Measurements from ENCODE around the gene GPR37L1. TPM values are rescaled to one million over a fixed set of nuclear protein-coding genes. Genes with fewer than 3 reads are reported as not detected.

GPR37L1 gene
- total RNA-seq, 2 experiments from 2014 or later: not detected

DNA sequence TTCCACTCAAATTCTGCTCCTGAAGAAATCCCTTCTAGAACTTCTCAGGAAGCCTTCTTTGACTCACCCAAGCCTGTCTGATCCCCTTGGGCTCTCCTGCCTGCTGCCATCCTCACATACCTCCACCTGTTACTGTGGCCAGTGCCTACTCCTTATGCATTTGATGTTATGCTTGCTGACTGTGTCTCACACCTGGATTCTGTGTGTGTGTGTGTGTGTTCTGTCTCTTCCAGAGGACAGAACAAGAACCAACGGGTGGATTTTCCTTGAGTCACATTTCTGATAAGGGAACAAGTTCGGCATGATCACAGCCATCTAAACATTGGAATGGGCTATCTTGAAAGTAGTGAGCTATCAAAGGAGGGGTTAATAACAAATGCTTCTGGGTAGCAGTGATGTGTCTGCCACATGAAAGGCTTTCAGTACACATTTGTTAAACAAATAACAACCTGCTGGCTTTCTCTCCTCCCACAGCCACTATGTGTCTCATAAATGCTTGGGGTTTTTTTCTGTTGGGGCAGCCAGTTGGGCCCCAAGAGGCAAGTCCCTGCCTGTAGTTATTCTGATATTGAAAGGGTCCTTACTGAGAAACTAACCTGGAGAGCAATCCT is 8.9 kb upstream of the GPR37L1 start:
- no peak for ATAC-seq
- Mint-ChIP-seq H3K4me3 (no peak overlapping the region), H3K9me3 (no peaks in the 10 kb centered on the region), H3K4me1 (ENCODE audit: low read depth) (peaks cover 2% of the 10 kb centered on the region), H3K36me3 (ENCODE audit: low read depth) (no peaks in the 10 kb centered on the region), H3K27ac (no peak overlapping the region), H3K27me3 (no peaks in the 10 kb centered on the region)
- no peak for DNase-seq
- CTCF ChIA-PET: interaction anchor here (2.5 to 2.8 kb wide), 2 partner anchors 21 to 114 kb away, joined by 10 to 12 read pairs; no protein-coding TSS in a partner anchor
- POLR2A ChIA-PET: no interaction called here
- TF ChIP-seq CTCF (IDR thresholded peaks at IDR 0.05): no peak
- intact Hi-C loops (cut with micrococcal nuclease): no loop called here

- no peak overlapping the region for H3K27ac Mint-ChIP-seq
- no peaks in the 10 kb centered on the region for H3K9me3 Mint-ChIP-seq
- no peak for DNase-seq
- no peaks in the 10 kb centered on the region for H3K36me3 Mint-ChIP-seq (ENCODE audit: low read depth)
- H3K27me3 Mint-ChIP-seq: no peaks in the 10 kb centered on the region
- no peak overlapping the region for H3K4me3 Mint-ChIP-seq
- POLR2A ChIA-PET: no interaction called here
- intact Hi-C loops (cut with micrococcal nuclease): no loop called here
- no peak for ATAC-seq
- no peak for TF ChIP-seq CTCF (IDR thresholded peaks at IDR 0.05)
- CTCF ChIA-PET: interaction anchor here (1.0 kb wide), 1 partner anchor 117 kb away, joined by 3 read pairs; no protein-coding TSS in a partner anchor
- peaks cover 2% of the 10 kb centered on the region for H3K4me1 Mint-ChIP-seq (ENCODE audit: low read depth)
Observed at GRCh38 chr1:202116287-202116686, 6.4 kb upstream of the GPR37L1 start.

GRCh38 chr1:202117898-202118371 is 4.8 kb upstream of the GPR37L1 start:
- no peaks in the 10 kb centered on the region for H3K36me3 Mint-ChIP-seq (ENCODE audit: low read depth)
- H3K9me3 Mint-ChIP-seq: no peaks in the 10 kb centered on the region
- DNase-seq (no peak), ATAC-seq (no peak)
- POLR2A ChIA-PET: no interaction called here
- no peaks in the 10 kb centered on the region for H3K27me3 Mint-ChIP-seq
- no peak overlapping the region for H3K4me3 Mint-ChIP-seq
- intact Hi-C loops (cut with micrococcal nuclease): no loop called here
- H3K27ac Mint-ChIP-seq: no peak overlapping the region
- CTCF ChIA-PET: interaction anchor here (1.1 to 3.1 kb wide), 4 partner anchors 83 to 222 kb away, joined by 3 to 22 read pairs (median 8); no protein-coding TSS in a partner anchor
- peaks cover 2% of the 10 kb centered on the region for H3K4me1 Mint-ChIP-seq (ENCODE audit: low read depth)
- no peak for TF ChIP-seq CTCF (IDR thresholded peaks at IDR 0.05)

DNA sequence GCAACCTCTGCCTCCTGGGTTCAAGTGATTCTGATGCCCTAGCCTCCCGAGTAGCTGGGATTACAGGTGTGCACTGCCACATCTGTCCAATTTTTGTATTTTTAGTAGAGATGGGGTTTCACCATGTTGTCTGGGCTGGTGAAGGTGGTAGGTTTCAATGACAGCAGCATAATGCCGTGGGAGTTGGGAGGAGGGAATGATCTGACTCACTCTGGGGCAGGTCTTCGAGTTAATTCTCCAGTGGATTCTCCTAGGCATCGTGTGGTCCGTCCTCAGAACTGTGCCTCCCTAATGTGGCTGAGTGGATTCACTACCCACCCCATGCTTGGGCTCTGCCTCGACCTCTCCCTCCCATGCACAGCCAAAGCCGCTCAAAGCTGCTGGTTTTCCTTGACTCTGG is 1.7 kb upstream of the GPR37L1 start:
- H3K4me1 Mint-ChIP-seq (ENCODE audit: low read depth): no peaks in the 10 kb centered on the region
- H3K4me3 Mint-ChIP-seq: no peak overlapping the region
- ChIA-PET CTCF (interaction anchor here (0.7 to 2.8 kb wide), 4 partner anchors 12 to 121 kb away, joined by 3 to 11 read pairs (median 4); no protein-coding TSS in a partner anchor), POLR2A (no interaction called here)
- no peaks in the 10 kb centered on the region for H3K36me3 Mint-ChIP-seq (ENCODE audit: low read depth)
- intact Hi-C loops (cut with micrococcal nuclease): loop anchor here (5.0 kb wide), 1 partner anchor 114 kb away; no protein-coding TSS in a partner anchor
- no peak overlapping the region for H3K27ac Mint-ChIP-seq
- ATAC-seq: no peak
- DNase-seq: no peak
- H3K27me3 Mint-ChIP-seq: no peaks in the 10 kb centered on the region
- H3K9me3 Mint-ChIP-seq: no peaks in the 10 kb centered on the region
- no peak for TF ChIP-seq CTCF (IDR thresholded peaks at IDR 0.05)

DNA sequence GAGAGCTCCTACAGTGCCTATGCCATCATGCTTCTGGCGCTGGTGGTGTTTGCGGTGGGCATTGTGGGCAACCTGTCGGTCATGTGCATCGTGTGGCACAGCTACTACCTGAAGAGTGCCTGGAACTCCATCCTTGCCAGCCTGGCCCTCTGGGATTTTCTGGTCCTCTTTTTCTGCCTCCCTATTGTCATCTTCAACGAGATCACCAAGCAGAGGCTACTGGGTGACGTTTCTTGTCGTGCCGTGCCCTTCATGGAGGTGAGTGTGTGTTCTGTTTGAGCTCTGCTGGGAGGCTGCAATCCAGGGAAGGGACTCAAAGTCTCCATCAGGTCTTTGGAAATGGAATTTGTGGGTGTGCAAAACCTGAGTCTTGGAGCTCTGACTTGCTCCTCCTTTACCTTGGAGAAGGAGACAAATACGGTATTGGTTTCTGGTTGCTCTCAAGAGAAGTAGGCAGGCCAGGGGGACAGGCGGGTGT is 658 bp downstream of the GPR37L1 start:
- H3K27me3 Mint-ChIP-seq: peaks cover 5% of the 10 kb centered on the region
- ATAC-seq: no peak
- no peak overlapping the region for H3K4me3 Mint-ChIP-seq
- CTCF ChIA-PET: interaction anchor here (0.9 to 2.8 kb wide), 3 partner anchors 12 to 124 kb away, joined by 3 to 11 read pairs (median 3); partner anchors contain the start of gene PTPN7
- intact Hi-C loops (cut with micrococcal nuclease): loop anchor here (5.0 kb wide), 1 partner anchor 116 kb away; no protein-coding TSS in a partner anchor
- no peaks in the 10 kb centered on the region for H3K36me3 Mint-ChIP-seq (ENCODE audit: low read depth)
- TF ChIP-seq CTCF (IDR thresholded peaks at IDR 0.05): no peak
- H3K9me3 Mint-ChIP-seq: no peaks in the 10 kb centered on the region
- H3K4me1 Mint-ChIP-seq (ENCODE audit: low read depth): no peaks in the 10 kb centered on the region
- DNase-seq: no peak
- no peak overlapping the region for H3K27ac Mint-ChIP-seq
- POLR2A ChIA-PET: no interaction called here
